HepG2 (cell line): ENCODE measurements around the gene PSD. TPM values are rescaled to one million over a fixed set of nuclear protein-coding genes. Genes with fewer than 3 reads are reported as not detected.

Experiments used
- AHDC1 ChIP-seq: sonication (generic); formaldehyde crosslinking; IDR thresholded peaks from 2 replicates; pipeline ENCODE4 v1.5.1; 2020; ENCODE audit warnings: mild to moderate bottlenecking, missing genetic modification reagents, borderline replicate concordance
- BATF2 ChIP-seq: sonication (generic); formaldehyde crosslinking; IDR thresholded peaks from 2 replicates; pipeline ENCODE4 v1.8.0; 2022; ENCODE audit warnings: mild to moderate bottlenecking, missing genetic modification reagents, moderate library complexity
- CHD2 ChIP-seq: IDR thresholded peaks from 2 replicates; pipeline ENCODE4 v1.6.1; 2011; ENCODE audit warnings: low read depth, low read length, improper control_type of control experiment
- HNRNPK ChIP-seq: fragments of 200-400 bp; formaldehyde crosslinking; IDR thresholded peaks from 2 replicates; pipeline ENCODE4 v1.6.1; 2018; ENCODE audit warnings: low read length, low read depth, moderate library complexity, mild to moderate bottlenecking; ENCODE audit not compliant: poor library complexity, severe bottlenecking
- KLF11 ChIP-seq: IDR thresholded peaks from 2 replicates; pipeline ENCODE4 v1.6.1; 2016; ENCODE audit warnings: missing compliant biosample characterization
- KLF12 ChIP-seq: sonication (generic); formaldehyde crosslinking; IDR thresholded peaks from 2 replicates; pipeline ENCODE4 v1.4.0; 2020; ENCODE audit warnings: missing genetic modification reagents, borderline replicate concordance
- NFAT5 ChIP-seq: sonication (generic); formaldehyde crosslinking; IDR thresholded peaks from 2 replicates; pipeline ENCODE4 v1.4.0; 2020; ENCODE audit warnings: missing genetic modification reagents
- PBX3 ChIP-seq: sonication (generic); formaldehyde crosslinking; IDR thresholded peaks from 2 replicates; pipeline ENCODE4 v1.8.1; 2023; ENCODE audit warnings: missing genetic modification reagents, inconsistent platforms, borderline replicate concordance
- ZNF136 ChIP-seq: sonication (generic); formaldehyde crosslinking; IDR thresholded peaks from 2 replicates; pipeline ENCODE4 v1.8.1; 2022; ENCODE audit warnings: low read depth, mild to moderate bottlenecking, moderate library complexity, missing genetic modification reagents
- ZNF256 ChIP-seq: sonication (generic); formaldehyde crosslinking; conservative IDR thresholded peaks from 2 replicates; pipeline ENCODE4 v1.4.0; 2020; ENCODE audit warnings: missing genetic modification reagents
- ZNF75D ChIP-seq: sonication (generic); formaldehyde crosslinking; IDR thresholded peaks from 2 replicates; pipeline ENCODE4 v1.8.1; 2023; ENCODE audit warnings: missing genetic modification reagents, mild to moderate bottlenecking, borderline replicate concordance
- ZSCAN9 ChIP-seq: IDR thresholded peaks from 2 replicates; pipeline ENCODE4 v1.6.1; 2016; ENCODE audit warnings: borderline replicate concordance
- polyA plus RNA-seq, 8 experiments: library from polyadenylated mRNA; depleted of rRNA in 3 of 8; stranded (reverse) in 7 of 8; unstranded in 1 of 8; fragments of >200 nt; fragmentation: Illumina TruSeq in 4 of 8; extraction: Trizol in 4 of 8; gene quantifications; 2 replicates each; pipeline versions ENCODE4 v1.2.1 to v1.2.3, GENCODE V29; 2011 to 2016; ENCODE audit warnings: low read depth in 4 of 8, missing spikeins in 1 of 8, mixed read lengths in 1 of 8; ENCODE audit not compliant: insufficient read depth in 1 of 8
- total RNA-seq, 5 experiments: library from RNA; depleted of rRNA; stranded (reverse); fragments of >200 nt; fragmentation: Illumina TruSeq; extraction: Trizol; gene quantifications; 2 replicates each; pipeline ENCODE4 v1.2.3, GENCODE V29; 2016; ENCODE audit warnings: low read depth in 1 of 5

The PSD gene
- total and polyA plus RNA-seq, 2 of the 13 experiments (the other 11 are each of a cell fraction or from before 2014, with no cell fraction given) = 0.35 to 0.58 TPM

- TF ChIP-seq AHDC1 (CRISPR knock-in tag) (no peak), KLF11 (CRISPR knock-in tag) (no peak), ZNF75D (CRISPR knock-in tag) (no peak), ZSCAN9 (CRISPR knock-in tag) (no peak), NFAT5 (CRISPR knock-in tag) (no peak), KLF12 (CRISPR knock-in tag) (no peak), CHD2 (no peak), BATF2 (no peak), ZNF136 (CRISPR knock-in tag) (no peak), PBX3 (no peak), ZNF256 (CRISPR knock-in tag) (no peak), HNRNPK (no peak)
- TF ChIP-seq, all 625 proteins: peak for 0
Measured at GRCh38 chr10:102405632-102406031, 13.0 kb downstream of the PSD start (continued).
